HepG2 (cell line): ENCODE results near the gene GDAP1L1. TPM values are rescaled to one million over a fixed set of nuclear protein-coding genes. Genes with fewer than 3 reads are reported as not detected.
A peak's percentile ranks its signal among the peaks of the same experiment; 100 is the strongest.

Experiments used
- ATF1 ChIP-seq: IDR thresholded peaks from 2 replicates; pipeline ENCODE4 v1.6.1; 2016; ENCODE audit warnings: mild to moderate bottlenecking, control low read depth
- BORCS8-MEF2B ChIP-seq: sonication (generic); formaldehyde crosslinking; IDR thresholded peaks from 2 replicates; pipeline ENCODE4 v1.8.0; 2022; ENCODE audit warnings: mild to moderate bottlenecking, missing genetic modification reagents
- CEBPG ChIP-seq: IDR thresholded peaks from 2 replicates; pipeline ENCODE4 v1.6.1; 2016
- GATAD2A ChIP-seq: IDR thresholded peaks from 2 replicates; pipeline ENCODE4 v1.6.1; 2016
- HHEX ChIP-seq: IDR thresholded peaks from 2 replicates; pipeline ENCODE4 v1.6.1; 2016; ENCODE audit warnings: control low read depth
- HNRNPLL ChIP-seq: fragments of 200-400 bp; formaldehyde crosslinking; IDR thresholded peaks from 2 replicates; pipeline ENCODE4 v1.6.1; 2017; ENCODE audit warnings: mild to moderate bottlenecking, low read depth, low read length; ENCODE audit not compliant: poor library complexity, severe bottlenecking
- HOXD1 ChIP-seq: sonication (generic); formaldehyde crosslinking; IDR thresholded peaks from 2 replicates; pipeline ENCODE4 v1.5.0; 2020; ENCODE audit warnings: missing genetic modification reagents
- MTA1 ChIP-seq: sonication (generic); formaldehyde crosslinking; IDR thresholded peaks from 2 replicates; pipeline ENCODE4 v1.4.0; 2020; ENCODE audit warnings: missing genetic modification reagents, mild to moderate bottlenecking, borderline replicate concordance
- MTF1 ChIP-seq: sonication (generic); formaldehyde crosslinking; IDR thresholded peaks from 2 replicates; pipeline ENCODE4 v1.5.0; 2020; ENCODE audit warnings: missing genetic modification reagents
- SP4 ChIP-seq: sonication (generic); formaldehyde crosslinking; IDR thresholded peaks from 2 replicates; pipeline ENCODE4 v1.8.1; 2023; ENCODE audit warnings: mild to moderate bottlenecking, missing genetic modification reagents
- YEATS2 ChIP-seq: sonication (generic); formaldehyde crosslinking; IDR thresholded peaks from 2 replicates; pipeline ENCODE4 v1.4.0; 2020; ENCODE audit warnings: missing genetic modification reagents, borderline replicate concordance
- ZNF276 ChIP-seq: sonication (generic); formaldehyde crosslinking; IDR thresholded peaks from 2 replicates; pipeline ENCODE4 v1.4.0; 2020; ENCODE audit warnings: mild to moderate bottlenecking, low read depth, missing genetic modification reagents
- ZNF3 ChIP-seq: IDR thresholded peaks from 2 replicates; pipeline ENCODE4 v1.7.0; 2017; ENCODE audit warnings: inconsistent platforms
- ZNF33A ChIP-seq: sonication (generic); formaldehyde crosslinking; IDR thresholded peaks from 2 replicates; pipeline ENCODE4 v1.5.1; 2020; ENCODE audit warnings: missing genetic modification reagents, mild to moderate bottlenecking, moderate library complexity, borderline replicate concordance
- ZNF781 ChIP-seq: sonication (generic); formaldehyde crosslinking; IDR thresholded peaks from 2 replicates; pipeline ENCODE4 v1.5.1; 2020; ENCODE audit warnings: borderline replicate concordance, mild to moderate bottlenecking, missing genetic modification reagents; ENCODE audit errors: not compliant biosample characterization
- polyA plus RNA-seq, 8 experiments: library from polyadenylated mRNA; depleted of rRNA in 3 of 8; stranded (reverse) in 7 of 8; unstranded in 1 of 8; fragments of >200 nt; fragmentation: Illumina TruSeq in 4 of 8; extraction: Trizol in 4 of 8; gene quantifications; 2 replicates each; pipeline versions ENCODE4 v1.2.1 to v1.2.3, GENCODE V29; 2011 to 2016; ENCODE audit warnings: low read depth in 4 of 8, missing spikeins in 1 of 8, mixed read lengths in 1 of 8; ENCODE audit not compliant: insufficient read depth in 1 of 8
- total RNA-seq, 5 experiments: library from RNA; depleted of rRNA; stranded (reverse); fragments of >200 nt; fragmentation: Illumina TruSeq; extraction: Trizol; gene quantifications; 2 replicates each; pipeline ENCODE4 v1.2.3, GENCODE V29; 2016; ENCODE audit warnings: low read depth in 1 of 5
- TF ChIP-seq, protein P1 (sequence below): sonication (generic); formaldehyde crosslinking; IDR thresholded peaks from 2 replicates; pipeline ENCODE4 v1.8.0; 2022; ENCODE audit warnings: mild to moderate bottlenecking, missing genetic modification reagents
- TF ChIP-seq, protein P2 (sequence below): sonication (generic); formaldehyde crosslinking; IDR thresholded peaks from 2 replicates; pipeline ENCODE4 v1.4.0; 2020; ENCODE audit warnings: missing genetic modification reagents, borderline replicate concordance
- TF ChIP-seq, protein P3 (sequence below), 2 experiments: IDR thresholded peaks; 2 replicates each; pipeline ENCODE4 v1.6.1; 2011 to 2012; ENCODE audit warnings: low read length in 2 of 2, borderline replicate concordance in 1 of 2, low read depth in 1 of 2, mild to moderate bottlenecking in 1 of 2, moderate library complexity in 1 of 2
- TF ChIP-seq, protein P4 (sequence below): sonication (generic); formaldehyde crosslinking; IDR thresholded peaks from 2 replicates; pipeline ENCODE4 v1.8.0; 2022; ENCODE audit warnings: missing genetic modification reagents, mild to moderate bottlenecking, inconsistent platforms, borderline replicate concordance

Gene GDAP1L1
- total and polyA plus RNA-seq, 2 of the 13 experiments (the other 11 are each of a cell fraction or from before 2014, with no cell fraction given): 0.04 TPM; not detected in 1

DNA sequence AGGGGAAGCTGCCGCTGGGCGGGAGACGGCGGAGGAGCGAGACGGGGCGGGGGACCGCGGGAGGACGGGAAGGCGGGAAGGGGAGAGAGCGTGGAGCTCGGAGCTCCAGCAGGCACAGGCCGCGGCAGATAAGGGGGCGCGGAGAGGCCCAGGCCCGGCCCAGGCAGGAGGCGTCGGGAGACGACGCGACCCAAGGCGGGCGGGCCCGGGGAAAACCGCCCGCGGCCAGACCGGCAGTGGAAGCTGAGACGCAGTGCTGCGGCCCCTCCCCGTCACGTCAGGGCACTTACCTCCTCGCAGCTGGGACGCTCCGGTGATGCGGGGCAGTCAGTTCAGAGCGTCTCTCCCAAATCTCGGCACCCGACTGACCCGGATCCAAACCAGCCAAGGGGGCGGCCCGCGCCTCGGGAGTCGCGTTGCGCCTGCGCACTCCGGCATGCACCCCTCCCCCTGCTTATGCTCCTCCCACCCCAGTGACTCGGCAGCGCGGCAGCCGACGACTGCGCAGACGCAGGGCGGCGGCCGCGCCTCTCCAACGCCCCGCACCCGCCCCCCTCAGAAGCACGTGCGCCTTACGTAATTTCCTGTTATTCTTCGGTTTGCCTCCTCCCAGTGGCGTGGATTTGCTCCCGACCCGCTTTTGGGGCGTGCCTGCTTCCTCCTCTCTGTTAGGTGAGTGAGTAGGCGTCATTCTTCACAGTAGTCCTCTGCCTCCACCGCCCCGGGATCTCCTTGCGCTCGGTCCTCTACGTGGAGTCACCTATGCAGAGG lies 36.5 kb upstream of the GDAP1L1 start, which contains the start of gene OSER1 (continued):
- TF ChIP-seq, protein P1, sequence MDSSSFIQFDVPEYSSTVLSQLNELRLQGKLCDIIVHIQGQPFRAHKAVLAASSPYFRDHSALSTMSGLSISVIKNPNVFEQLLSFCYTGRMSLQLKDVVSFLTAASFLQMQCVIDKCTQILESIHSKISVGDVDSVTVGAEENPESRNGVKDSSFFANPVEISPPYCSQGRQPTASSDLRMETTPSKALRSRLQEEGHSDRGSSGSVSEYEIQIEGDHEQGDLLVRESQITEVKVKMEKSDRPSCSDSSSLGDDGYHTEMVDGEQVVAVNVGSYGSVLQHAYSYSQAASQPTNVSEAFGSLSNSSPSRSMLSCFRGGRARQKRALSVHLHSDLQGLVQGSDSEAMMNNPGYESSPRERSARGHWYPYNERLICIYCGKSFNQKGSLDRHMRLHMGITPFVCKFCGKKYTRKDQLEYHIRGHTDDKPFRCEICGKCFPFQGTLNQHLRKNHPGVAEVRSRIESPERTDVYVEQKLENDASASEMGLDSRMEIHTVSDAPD (CRISPR knock-in tag): peak; percentile 78; the same call in 1 of the 2 replicates
- TF ChIP-seq HOXD1 (CRISPR knock-in tag) (no peak; the same call in 1 of the 2 replicates), ZNF3 (CRISPR knock-in tag) (peak; percentile 92), CEBPG (CRISPR knock-in tag) (peak; percentile 82), BORCS8-MEF2B (CRISPR knock-in tag) (peak; percentile 95), ZNF276 (no peak), YEATS2 (CRISPR knock-in tag) (peak; percentile 92; the same call in 1 of the 2 replicates), ZNF33A (peak; percentile 94), ATF1 (CRISPR knock-in tag) (peak; percentile 92), ZNF781 (CRISPR knock-in tag) (peak; percentile 81), HHEX (CRISPR knock-in tag) (0 out of 2 replicates have a peak, but pooled peaks have one; percentile 9), SP4 (CRISPR knock-in tag) (peak; percentile 97), MTA1 (CRISPR knock-in tag) (no peak), GATAD2A (peak; percentile 84), HNRNPLL (peak; percentile 85), MTF1 (CRISPR knock-in tag) (peak; percentile 96)
- TF ChIP-seq, protein P2, sequence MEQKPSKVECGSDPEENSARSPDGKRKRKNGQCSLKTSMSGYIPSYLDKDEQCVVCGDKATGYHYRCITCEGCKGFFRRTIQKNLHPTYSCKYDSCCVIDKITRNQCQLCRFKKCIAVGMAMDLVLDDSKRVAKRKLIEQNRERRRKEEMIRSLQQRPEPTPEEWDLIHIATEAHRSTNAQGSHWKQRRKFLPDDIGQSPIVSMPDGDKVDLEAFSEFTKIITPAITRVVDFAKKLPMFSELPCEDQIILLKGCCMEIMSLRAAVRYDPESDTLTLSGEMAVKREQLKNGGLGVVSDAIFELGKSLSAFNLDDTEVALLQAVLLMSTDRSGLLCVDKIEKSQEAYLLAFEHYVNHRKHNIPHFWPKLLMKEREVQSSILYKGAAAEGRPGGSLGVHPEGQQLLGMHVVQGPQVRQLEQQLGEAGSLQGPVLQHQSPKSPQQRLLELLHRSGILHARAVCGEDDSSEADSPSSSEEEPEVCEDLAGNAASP: no peak; the same call in 1 of the 2 replicates
- TF ChIP-seq, protein P3, sequence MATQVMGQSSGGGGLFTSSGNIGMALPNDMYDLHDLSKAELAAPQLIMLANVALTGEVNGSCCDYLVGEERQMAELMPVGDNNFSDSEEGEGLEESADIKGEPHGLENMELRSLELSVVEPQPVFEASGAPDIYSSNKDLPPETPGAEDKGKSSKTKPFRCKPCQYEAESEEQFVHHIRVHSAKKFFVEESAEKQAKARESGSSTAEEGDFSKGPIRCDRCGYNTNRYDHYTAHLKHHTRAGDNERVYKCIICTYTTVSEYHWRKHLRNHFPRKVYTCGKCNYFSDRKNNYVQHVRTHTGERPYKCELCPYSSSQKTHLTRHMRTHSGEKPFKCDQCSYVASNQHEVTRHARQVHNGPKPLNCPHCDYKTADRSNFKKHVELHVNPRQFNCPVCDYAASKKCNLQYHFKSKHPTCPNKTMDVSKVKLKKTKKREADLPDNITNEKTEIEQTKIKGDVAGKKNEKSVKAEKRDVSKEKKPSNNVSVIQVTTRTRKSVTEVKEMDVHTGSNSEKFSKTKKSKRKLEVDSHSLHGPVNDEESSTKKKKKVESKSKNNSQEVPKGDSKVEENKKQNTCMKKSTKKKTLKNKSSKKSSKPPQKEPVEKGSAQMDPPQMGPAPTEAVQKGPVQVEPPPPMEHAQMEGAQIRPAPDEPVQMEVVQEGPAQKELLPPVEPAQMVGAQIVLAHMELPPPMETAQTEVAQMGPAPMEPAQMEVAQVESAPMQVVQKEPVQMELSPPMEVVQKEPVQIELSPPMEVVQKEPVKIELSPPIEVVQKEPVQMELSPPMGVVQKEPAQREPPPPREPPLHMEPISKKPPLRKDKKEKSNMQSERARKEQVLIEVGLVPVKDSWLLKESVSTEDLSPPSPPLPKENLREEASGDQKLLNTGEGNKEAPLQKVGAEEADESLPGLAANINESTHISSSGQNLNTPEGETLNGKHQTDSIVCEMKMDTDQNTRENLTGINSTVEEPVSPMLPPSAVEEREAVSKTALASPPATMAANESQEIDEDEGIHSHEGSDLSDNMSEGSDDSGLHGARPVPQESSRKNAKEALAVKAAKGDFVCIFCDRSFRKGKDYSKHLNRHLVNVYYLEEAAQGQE (IDR thresholded peaks at IDR 0.05; ENCODE audit: borderline replicate concordance in 1 of 2, low read depth in 1 of 2, low read length in 2 of 2): peak in 1 of 2 experiments; percentile 70; a peak in 1 of 4 replicates
- TF ChIP-seq, protein P4, sequence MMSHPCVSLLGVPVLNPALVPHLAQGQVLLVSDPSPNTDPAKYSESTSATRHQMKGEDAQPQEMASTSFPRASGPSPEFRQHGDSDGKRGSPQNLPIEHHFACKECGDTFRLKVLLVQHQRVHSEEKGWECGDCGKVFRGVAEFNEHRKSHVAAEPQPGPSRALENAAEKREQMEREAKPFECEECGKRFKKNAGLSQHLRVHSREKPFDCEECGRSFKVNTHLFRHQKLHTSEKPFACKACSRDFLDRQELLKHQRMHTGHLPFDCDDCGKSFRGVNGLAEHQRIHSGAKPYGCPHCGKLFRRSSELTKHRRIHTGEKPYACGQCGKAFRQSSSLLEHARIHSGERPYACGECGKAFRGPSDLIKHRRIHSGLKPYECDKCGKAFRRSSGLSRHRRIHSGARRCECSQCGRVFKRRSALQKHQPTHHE: peak; percentile 46; the same call in 1 of the 2 replicates
